GM23248 (cell line): ENCODE results near the gene KLF2.

ENCODE experiments used
- EZH2 ChIP-seq: fragments of 200-600 bp; sonication (generic); IDR thresholded peaks from 2 replicates; pipeline ENCODE4 v1.6.1; 2018; ENCODE audit warnings: antibody characterized with exemption, mild to moderate bottlenecking; ENCODE audit not compliant: insufficient read depth, poor library complexity, severe bottlenecking
- EZH2phosphoT487 ChIP-seq: fragments of 200-600 bp; sonication (generic); IDR thresholded peaks from 2 replicates; pipeline ENCODE4 v1.6.1; 2018; ENCODE audit warnings: antibody characterized with exemption, moderate library complexity, mild to moderate bottlenecking, low read depth; ENCODE audit not compliant: insufficient read depth

DNA sequence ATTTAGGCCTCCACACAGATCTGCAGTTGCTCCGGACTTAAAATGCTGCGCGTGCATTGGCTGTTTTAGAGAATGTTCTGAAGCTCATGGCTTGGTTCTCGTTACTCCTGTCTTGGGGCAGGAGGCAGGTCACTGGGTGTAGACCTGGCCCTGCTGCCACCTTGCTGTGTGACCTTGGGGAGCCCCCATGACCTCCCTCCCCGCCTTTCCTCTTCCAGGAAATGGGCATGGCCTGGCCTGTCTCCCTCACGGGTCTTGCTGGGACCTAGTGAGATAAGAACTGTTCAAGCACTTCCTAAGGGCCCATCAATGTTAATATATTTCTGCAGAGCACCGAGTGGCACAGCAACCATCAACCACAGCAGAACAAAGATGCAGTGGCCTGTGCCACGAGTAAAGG is 49.4 kb downstream of the KLF2 start:
- TF ChIP-seq EZH2 (no peak), EZH2phosphoT487 (no peak)
